Right lobe of liver (tissue), 6 donors: Measurements from ENCODE around the gene BTBD16. TPM values are rescaled to one million over a fixed set of nuclear protein-coding genes. Genes with fewer than 3 reads are reported as not detected.

Source experiments
- ATAC-seq, 4 donors: fragments of 200-7000 bp; cut with Tn5 transposase; one replicate each; pipeline ENCODE4 v1.9.1; 2020; ENCODE audit warnings: mild to moderate bottlenecking in 4 of 4, moderate library complexity in 4 of 4
- DNase-seq, 3 donors: peaks; one replicate each; pipeline ENCODE4 v3.0.0-alpha.2; 2020
- H3K27ac ChIP-seq, 3 donors: fragments of 200-600 bp; one replicate each; pipeline ENCODE4 v1.8.0; 2022
- H3K27me3 ChIP-seq, 2 donors: fragments of 200-600 bp; one replicate each; pipeline ENCODE4 v1.8.0; 2022
- H3K36me3 ChIP-seq, 4 donors: fragments of 200-600 bp; sonication (generic) in 1 of 4; one replicate each; pipeline versions ENCODE4 v1.5.1 to v1.8.0; 2017 to 2022; ENCODE audit warnings: control low read depth in 1 of 4
- H3K4me1 ChIP-seq, 4 donors: fragments of 200-600 bp; sonication (generic) in 1 of 4; one replicate each; pipeline versions ENCODE4 v1.5.1 to v1.8.0; 2017 to 2022; ENCODE audit warnings: control low read depth in 1 of 4
- H3K4me3 ChIP-seq, 3 donors: fragments of 200-600 bp; one replicate each; pipeline ENCODE4 v1.8.0; 2022
- H3K9me3 ChIP-seq, 4 donors: fragments of 200-600 bp; sonication (generic) in 1 of 4; one replicate each; pipeline versions ENCODE4 v1.5.1 to v1.8.0; 2017 to 2022; ENCODE audit warnings: control low read depth in 1 of 4
- CTCF ChIP-seq, 4 donors: fragments of 200-600 bp in 3 of 4; fragments of 450-650 bp in 1 of 4; IDR thresholded peaks; one replicate each; pipeline versions ENCODE4 v1.5.1 to v1.8.0; 2016 to 2022; ENCODE audit warnings: antibody characterized with exemption in 4 of 4, mild to moderate bottlenecking in 2 of 4
- POLR2A ChIP-seq: fragments of 450-650 bp; IDR thresholded peaks from one replicate; pipeline ENCODE4 v1.6.1; 2017; ENCODE audit warnings: antibody characterized with exemption, mild to moderate bottlenecking
- WGBS: methylation state at CpG from one replicate; pipeline ENCODE4 v1.1.6; 2018; ENCODE audit warnings: low coverage, low lambda C conversion rate; ENCODE audit not compliant: insufficient coverage; ENCODE audit errors: missing lambda C conversion rate; 5-methylcytosine and 5-hydroxymethylcytosine counted together
- intact Hi-C, 2 donors: fragments of 100-400 bp; cut with DNase I; formaldehyde crosslinking; loops; one replicate each; pipeline versions ENCODE4 v1.11.2 to v1.14.1; 2022
- total RNA-seq, 6 experiments: library from RNA; depleted of rRNA in 2 of 6; stranded (reverse); fragments of >200 nt in 2 of 6; fragmentation: NEBNext Ultra II Directional in 3 of 6; extraction: Animal tissue kit (Norgen Biotek cat#: 25700) in 3 of 6; gene quantifications; one replicate each; pipeline versions ENCODE4 v1.1.0 to v1.2.4, GENCODE V29; 2016 to 2023
- donor health status: DM: no; HTN: yes; CAD: no.
- donor health status: DM: no; HTN: no; CAD: no.
- donor health status: DM: no; HTN: no; CAD: no.
- donor health status: DM: no; HTN: yes; CAD: no.
- donor health status: DM: no; HTN: yes; CAD: no.

BTBD16 gene
- total RNA-seq, 6 experiments from 2014 or later = 0.98 to 3.0 (median 2.0) TPM

GRCh38 chr10:122311051-122311410, 39.9 kb downstream of the BTBD16 start:
- Histone ChIP-seq H3K27ac (peak overlapping the region; percentile 86 to 92 (median 87)), H3K27me3 (no peaks in the 10 kb centered on the region), H3K4me3 (no peak overlapping the region), H3K4me1 (peaks cover 0 to 58% (median 24%) of the 10 kb centered on the region in 4 donors), H3K9me3 (no peaks in the 10 kb centered on the region), H3K36me3 (no peaks in the 10 kb centered on the region)
- ATAC-seq (no peak), DNase-seq (no peak)
- WGBS = 13% methylated on average over 5 of the region's 5 CpGs
- intact Hi-C loops = no loop called here
- no peak for TF ChIP-seq CTCF (IDR thresholded peaks at IDR 0.05)
- no peak for TF ChIP-seq POLR2A

- 23% methylated on average over 1 of the region's 1 CpG for WGBS
- TF ChIP-seq CTCF (IDR thresholded peaks at IDR 0.05) (no peak), POLR2A (no peak)
- no peaks in the 10 kb centered on the region for H3K36me3 ChIP-seq
- peaks cover 0 to 58% (median 24%) of the 10 kb centered on the region in 4 donors for H3K4me1 ChIP-seq
- no peaks in the 10 kb centered on the region for H3K27me3 ChIP-seq
- no peaks in the 10 kb centered on the region for H3K9me3 ChIP-seq
- no peak overlapping the region for H3K4me3 ChIP-seq
- DNase-seq (no peak), ATAC-seq (no peak)
- intact Hi-C loops = no loop called here
- peak overlapping the region; percentile 86 to 92 (median 87) for H3K27ac ChIP-seq
These were observed 40.6 kb downstream of the BTBD16 start for GRCh38 chr10:122311716-122312115.

- intact Hi-C loops = no loop called here
- Histone ChIP-seq H3K36me3 (no peaks in the 10 kb centered on the region), H3K4me3 (no peak overlapping the region), H3K9me3 (no peaks in the 10 kb centered on the region), H3K4me1 (peaks cover 0 to 23% (median 6%) of the 10 kb centered on the region in 4 donors), H3K27ac (no peak overlapping the region), H3K27me3 (no peaks in the 10 kb centered on the region)
- TF ChIP-seq CTCF (IDR thresholded peaks at IDR 0.05) (no peak), POLR2A (no peak)
- no peak for ATAC-seq
- no peak for DNase-seq
- WGBS = 88% methylated on average over 10 of the region's 12 CpGs
These were observed 45.3 kb downstream of the BTBD16 start for GRCh38 chr10:122316224-122316884.

GRCh38 chr10:122321960-122322359, 50.9 kb downstream of the BTBD16 start:
- no peaks in the 10 kb centered on the region for H3K36me3 ChIP-seq
- TF ChIP-seq CTCF (IDR thresholded peaks at IDR 0.05) (no peak), POLR2A (no peak)
- no peak overlapping the region for H3K27ac ChIP-seq
- no peaks in the 10 kb centered on the region for H3K27me3 ChIP-seq
- intact Hi-C loops = no loop called here
- no peaks in the 10 kb centered on the region for H3K4me1 ChIP-seq
- DNase-seq = no peak
- no peak for ATAC-seq
- no peaks in the 10 kb centered on the region for H3K9me3 ChIP-seq
- 88% methylated on average over 4 of the region's 4 CpGs for WGBS
- no peak overlapping the region for H3K4me3 ChIP-seq
